NCI-H446 treated with DMSO at 0.1 percent for 48 hours (cell line): Measurements from ENCODE around the gene CUTA.
"Not testable (repeated sequence)": the region's sequence is repeated elsewhere in the genome, so short reads cannot be mapped to it uniquely, and the experiment has no call there.

Experiments
- DNase-seq: peaks from one replicate; lab custom pipeline; 2025; lab: John Stamatoyannopoulos, UW

The CUTA gene

DNA sequence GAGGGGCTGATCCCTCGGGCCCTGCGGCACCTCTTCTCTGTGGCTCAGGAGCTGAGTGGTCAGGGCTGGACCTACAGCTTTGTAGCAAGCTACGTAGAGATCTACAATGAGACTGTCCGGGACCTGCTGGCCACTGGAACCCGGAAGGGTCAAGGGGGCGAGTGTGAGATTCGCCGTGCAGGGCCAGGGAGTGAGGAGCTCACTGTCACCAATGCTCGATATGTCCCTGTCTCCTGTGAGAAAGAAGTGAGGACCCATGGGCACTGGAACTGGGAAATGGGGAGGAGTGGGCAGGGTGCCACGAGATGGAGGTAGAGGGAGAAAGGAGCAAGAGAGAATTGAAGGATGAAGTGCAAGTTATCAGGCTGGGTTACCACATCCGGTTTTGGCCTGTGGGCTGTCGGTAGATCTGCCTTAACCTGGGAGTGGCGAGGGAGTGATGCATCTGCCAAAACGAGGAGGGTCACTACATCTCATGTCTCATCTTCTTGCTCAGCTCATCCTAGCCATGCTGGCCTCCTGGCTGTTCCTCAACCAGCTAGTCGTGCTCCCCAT lies 12.4 kb downstream of the CUTA start:
- no peak for DNase-seq

DNA sequence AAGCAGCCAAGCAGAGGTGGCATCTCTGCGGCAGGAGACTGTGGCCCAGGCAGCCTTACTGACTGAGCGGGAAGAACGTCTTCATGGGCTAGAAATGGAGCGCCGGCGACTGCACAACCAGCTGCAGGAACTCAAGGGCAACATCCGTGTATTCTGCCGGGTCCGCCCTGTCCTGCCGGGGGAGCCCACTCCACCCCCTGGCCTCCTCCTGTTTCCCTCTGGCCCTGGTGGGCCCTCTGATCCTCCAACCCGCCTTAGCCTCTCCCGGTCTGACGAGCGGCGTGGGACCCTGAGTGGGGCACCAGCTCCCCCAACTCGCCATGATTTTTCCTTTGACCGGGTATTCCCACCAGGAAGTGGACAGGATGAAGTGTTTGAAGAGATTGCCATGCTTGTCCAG lies 13.0 kb downstream of the CUTA start:
- DNase-seq = no peak

DNA sequence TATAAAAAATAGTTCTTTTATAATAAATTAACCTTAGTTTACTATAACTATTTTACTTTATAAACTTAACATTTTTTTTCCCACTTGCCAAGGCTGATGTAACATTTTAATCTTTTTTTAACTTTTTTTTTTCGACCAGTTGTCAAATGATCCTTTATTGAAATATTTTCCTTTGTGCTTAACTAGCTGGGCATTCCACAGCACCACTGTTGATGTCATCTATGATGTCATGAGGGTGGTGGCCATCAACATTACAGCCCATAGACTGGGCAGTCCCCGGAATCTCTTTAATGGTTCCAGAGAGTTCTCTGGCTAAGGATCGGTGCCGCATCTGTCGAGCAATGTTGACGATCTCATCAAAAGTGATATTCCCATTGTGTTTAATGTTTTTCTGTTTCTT lies 18.0 kb downstream of the CUTA start:
- DNase-seq = not testable (repeated sequence)

GRCh38 chr6:33398601-33399000 lies 19.3 kb downstream of the CUTA start:
- DNase-seq = not testable (repeated sequence)

GRCh38 chr6:33397541-33397940 lies 20.4 kb downstream of the CUTA start:
- no peak for DNase-seq

DNA sequence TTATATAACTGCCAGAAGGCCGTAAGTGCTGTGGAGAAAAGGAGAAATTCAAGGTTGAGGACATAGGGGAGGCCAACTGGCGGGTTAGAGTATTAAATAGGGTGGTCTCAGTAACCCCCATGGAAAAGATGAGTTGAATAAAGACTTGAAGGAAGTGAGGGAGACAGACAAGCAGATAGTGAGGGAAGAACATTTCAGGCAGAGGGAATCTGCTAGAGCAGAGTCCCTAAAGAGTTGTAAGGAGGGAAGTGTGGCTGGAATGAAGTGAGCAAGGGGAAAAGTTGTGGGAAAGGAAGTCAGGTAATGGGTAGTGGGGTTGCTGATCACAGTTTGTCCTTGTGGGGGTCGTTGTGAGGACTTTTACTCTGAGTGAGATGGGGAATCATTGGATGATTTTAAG lies 24.9 kb downstream of the CUTA start:
- no peak for DNase-seq

DNA sequence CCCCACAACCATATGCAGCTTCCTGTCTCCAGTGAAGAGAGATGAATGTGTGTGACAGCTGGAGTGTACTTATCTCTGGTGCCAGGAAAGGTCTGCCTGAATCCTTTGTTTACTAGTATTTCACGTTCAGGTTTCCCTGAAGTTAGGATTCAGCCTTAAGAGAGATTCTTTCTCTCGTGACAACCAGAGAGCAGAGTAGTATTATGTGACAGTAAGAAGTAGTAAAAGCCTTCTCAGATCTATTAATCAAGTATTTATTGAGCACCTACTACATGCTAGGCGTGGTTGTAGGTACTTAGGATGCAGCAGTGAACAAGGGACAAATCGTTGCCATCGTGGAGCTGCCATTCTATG lies 25.3 kb downstream of the CUTA start:
- DNase-seq = no peak

- DNase-seq = no peak
These were observed 25.8 kb downstream of the CUTA start for GRCh38 chr6:33391922-33392594.

DNA sequence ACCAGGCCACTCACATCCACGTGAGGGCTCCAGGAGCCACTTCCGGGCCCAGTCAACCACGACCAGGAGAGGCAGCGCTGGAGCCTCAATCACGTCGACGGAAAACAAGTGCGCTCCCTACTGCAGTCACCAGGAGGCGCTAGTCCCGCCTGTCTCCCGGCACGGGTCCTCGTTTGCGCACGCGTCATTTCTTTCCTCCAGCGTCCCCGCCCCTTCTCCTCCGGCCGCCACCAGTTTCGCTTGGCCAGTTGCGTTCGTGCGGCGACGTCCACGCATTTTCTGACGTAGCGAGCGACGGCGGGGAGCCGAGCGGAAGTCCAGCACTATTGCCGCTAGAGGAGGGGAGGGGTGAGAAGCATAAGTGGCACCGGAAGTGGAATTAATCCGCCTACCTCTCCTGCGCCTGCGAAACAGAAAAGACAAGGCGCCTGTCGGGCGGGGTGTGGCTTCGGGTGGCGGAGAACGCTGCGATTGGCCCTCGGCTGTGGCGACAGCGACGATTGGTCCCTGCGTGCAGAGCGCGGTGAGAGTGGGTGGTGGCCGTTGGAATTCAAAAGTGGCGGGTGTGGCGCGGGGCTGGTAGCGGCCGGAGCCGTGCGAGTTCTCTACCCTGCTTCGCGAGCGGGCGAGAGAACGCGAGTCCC lies 26.5 kb downstream of the CUTA start, which contains the start of gene KIFC1:
Gene KIFC1, plus strand, starts transcription at position 546 of the 644 bp plus-strand sequence. CDS start 163 bp downstream, outside the sequence.
- peak; percentile 99 for DNase-seq

- DNase-seq = no peak
These were observed 27.1 kb downstream of the CUTA start for GRCh38 chr6:33390767-33391277.

DNA sequence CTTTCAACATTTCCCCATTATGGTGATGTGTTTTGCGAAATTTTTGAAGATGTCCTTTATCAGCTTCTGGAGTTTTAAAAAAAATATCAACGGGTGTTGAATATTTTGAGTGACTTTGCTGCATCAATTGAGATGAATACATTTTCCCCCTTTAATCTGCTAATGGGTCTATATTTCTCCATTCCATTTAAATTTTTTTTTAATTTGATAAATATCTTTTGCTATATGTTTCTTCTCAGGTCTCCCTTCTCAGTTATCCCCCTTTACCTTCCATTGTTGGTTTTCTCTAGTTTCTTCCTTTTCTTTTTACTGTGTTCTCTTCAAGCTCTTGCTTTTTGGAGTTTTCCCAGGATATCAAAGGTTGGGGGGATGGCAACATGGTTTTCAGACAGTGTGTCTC lies 27.7 kb downstream of the CUTA start:
- DNase-seq = no peak

DNA sequence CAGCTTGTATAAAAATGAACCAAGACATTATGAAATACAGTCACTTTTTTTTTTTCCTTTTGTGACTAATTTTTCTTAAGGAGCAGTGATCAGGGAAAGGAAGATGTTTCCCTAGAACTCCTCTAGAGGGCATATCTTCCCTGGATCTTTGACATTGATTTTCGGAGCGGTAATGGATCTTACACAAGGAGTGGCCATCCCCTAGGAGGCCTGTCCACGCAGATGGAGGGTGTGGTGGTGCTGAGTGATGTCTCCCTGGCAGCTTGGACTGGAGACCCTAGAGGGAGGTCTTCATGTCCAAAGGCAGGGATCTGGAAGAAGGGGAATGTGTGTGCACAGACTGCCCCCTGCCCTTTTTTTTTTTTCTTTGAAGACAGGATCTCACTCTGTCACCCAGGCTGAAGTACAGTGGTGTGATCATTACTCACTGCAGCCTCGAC lies 33.3 kb downstream of the CUTA start:
- no peak for DNase-seq

DNA sequence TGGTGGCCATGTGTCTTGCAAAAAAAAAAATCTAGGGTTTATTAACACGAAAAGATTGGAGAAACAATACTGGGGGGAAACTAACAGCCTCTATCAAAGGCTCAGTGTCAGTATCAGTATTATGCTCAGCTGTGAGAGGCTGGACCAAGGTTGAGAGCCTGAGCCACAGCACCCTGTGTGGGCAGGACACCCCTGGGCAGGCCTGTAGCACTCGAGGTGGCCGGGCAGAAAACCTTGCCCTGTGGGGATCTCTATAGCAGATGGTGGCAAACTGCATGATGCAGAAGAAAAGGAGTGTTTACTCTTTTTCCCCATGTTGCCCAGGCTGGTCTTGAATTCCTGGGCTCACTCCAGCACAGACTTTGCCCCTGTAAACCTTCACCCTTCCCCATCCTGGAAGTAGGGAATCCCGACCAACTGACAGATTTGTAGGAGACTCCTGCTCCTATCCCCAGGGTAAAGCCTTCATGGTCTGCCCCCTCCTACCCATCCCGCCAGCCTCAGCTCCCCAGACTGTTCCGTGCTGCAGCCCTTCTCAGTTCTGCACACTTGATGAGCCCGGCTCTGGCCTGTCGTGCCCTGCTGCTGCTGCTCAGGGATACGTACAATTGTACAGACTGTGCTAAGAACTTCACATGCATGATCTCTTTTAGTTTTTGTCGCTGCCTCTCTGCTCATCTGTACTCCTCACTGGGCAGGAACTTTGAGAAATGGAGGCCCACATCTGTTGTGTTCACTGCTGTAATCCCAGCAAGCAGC lies 34.3 kb downstream of the CUTA start:
- DNase-seq = no peak

DNA sequence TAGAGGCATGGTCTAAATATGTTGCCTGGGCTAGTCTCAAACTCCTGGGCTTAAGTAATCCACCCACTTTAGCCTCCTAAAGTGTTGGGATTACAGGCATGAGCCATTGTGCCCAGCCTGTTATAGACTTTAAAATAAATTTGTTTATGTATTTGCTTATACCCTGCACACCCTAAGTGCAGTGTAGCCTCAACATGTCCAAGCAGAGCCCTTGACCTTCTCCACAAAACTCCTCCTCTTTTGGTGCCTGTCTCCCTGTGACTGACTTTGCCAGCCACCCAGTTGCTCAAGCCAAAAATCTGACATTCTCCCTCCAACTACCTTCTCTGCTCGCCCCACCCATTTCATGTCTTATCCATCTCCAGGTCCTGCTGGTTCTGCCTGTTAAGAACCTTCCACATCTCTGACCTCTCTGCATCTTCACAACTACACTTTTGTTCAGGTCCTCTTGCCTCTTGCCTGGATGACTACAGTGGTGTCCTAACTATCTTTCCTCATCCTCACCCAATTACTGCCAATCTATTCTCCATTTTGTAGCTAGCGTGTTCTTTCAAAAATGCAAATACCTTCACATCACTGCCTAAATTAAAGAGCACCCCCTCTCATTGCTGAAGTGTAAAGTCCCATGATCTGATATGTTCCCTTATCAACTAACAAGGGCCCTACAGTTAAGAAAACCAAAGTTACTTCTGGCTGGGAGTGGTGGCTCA lies 37.5 kb downstream of the CUTA start:
- no peak for DNase-seq

DNA sequence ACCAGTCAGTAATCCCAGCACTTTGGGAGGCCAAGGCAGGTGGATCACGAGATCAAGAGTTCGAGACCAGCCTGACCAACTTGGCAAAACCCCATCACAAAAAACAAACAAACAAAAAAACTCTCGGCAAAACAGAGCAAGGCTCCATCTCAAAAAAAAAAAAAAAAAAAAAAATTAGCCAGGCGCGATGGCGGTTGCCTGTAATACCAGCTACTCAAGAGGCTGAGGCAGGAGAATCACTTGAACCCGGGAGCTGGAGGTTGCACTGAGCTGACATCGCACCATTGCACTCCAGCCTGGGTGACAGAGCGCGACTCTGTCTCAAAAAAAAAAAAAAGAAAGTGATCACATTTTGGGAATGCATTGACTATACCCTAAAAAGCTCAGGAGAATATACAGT lies 38.7 kb downstream of the CUTA start:
- DNase-seq = not testable (repeated sequence)

DNA sequence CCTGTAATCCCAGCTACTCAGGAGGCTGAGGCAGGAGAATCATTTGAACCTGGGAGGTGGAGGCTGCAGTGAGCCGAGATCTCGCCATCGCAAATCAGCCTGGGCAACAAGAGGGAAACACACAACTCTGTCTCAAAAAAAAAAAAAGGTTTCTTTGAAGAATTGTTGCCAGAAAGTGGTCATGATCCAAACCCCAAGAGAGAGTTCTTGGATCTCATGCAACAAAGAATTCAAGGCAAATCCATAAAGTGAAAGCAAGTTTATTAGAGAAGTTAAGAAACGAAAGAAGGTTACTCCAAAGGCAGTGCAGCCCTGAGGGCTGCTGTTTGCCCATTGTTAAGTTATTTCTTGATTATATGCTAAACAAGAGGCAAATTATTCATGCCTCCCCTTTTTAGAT lies 40.7 kb downstream of the CUTA start:
- no peak for DNase-seq

- DNase-seq = peak; percentile 16
These were observed 42.7 kb downstream of the CUTA start for GRCh38 chr6:33375143-33375671.

- DNase-seq = no peak
These were observed 43.7 kb downstream of the CUTA start for GRCh38 chr6:33373960-33374910.

DNA sequence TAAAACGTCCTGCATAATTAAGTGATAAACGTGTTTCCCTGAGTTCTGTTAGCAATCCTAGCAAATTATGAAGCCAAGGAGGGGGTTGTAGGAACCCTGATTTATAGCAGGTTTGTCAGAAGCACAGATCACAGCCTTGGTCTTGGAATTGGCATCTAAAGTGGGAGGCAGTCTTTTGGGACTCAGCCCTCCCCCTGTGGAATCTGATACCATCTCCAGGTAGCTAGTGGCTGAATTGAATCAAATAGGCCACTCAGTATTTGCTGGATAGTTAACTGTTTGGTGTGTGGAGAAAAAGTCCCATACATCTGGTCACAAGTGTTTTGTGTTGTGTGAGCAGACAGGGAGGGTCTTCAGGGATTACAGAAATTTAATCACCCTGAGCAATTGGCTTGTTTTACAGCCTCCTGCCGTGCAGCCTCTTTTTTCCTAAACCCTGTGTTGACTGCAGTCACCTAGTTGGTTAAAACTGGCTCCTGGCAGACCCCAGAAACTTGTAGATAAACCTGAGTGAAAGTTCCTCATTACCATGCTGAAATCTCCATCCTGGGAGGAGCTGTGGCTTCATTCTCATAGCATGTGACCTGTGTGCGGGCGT lies 45.3 kb downstream of the CUTA start:
- DNase-seq = no peak

- not testable (repeated sequence) for DNase-seq
These were observed 46.0 kb downstream of the CUTA start for GRCh38 chr6:33371901-33372300.
